IMR-90 (cell line): ENCODE results near the gene FRY. TPM values are rescaled to one million over a fixed set of nuclear protein-coding genes. Genes with fewer than 3 reads are reported as not detected.

Experiments used
- ATAC-seq: fragments of 200-7000 bp; cut with Tn5 transposase; 2 replicates; pipeline ENCODE4 v1.9.1; 2020; ENCODE audit warnings: low read depth, mild to moderate bottlenecking, moderate library complexity
- BruUV-seq: library from RNA; stranded (reverse); fragments of 400-500 nt; replicated peaks from 2 replicates; lab custom pipeline; 2021; lab: Mats Ljungman, UMichigan
- CTCF ChIA-PET: fragments of 300-600 bp; formaldehyde crosslinking; extraction: SDS; loops from one replicate; lab custom pipeline; 2021; ENCODE audit warnings: antibody characterized with exemption; lab: Yijun Ruan, JAX
- POLR2A ChIA-PET: fragments of 300-600 bp; sonication (Branson Sonifier 250); formaldehyde crosslinking; loops from one replicate; lab custom pipeline; 2022; ENCODE audit warnings: antibody characterized with exemption; ENCODE audit not compliant: unreplicated experiment; lab: Charles Lee
- DNase-seq: peaks from one replicate; pipeline ENCODE4 v3.0.0; 2013
- H2AFZ ChIP-seq: replicated peaks from 2 replicates; pipeline ENCODE3; 2013; ENCODE audit warnings: low read length, mild to moderate bottlenecking; ENCODE audit not compliant: poor library complexity
- H2AK5ac ChIP-seq: 2 replicates; pipeline ENCODE4 v1.6.1; 2013; ENCODE audit warnings: low read depth, low read length, inconsistent platforms
- H2AK9ac ChIP-seq: replicated peaks from 2 replicates; pipeline ENCODE3; 2013; ENCODE audit warnings: mild to moderate bottlenecking, low read depth, low read length, moderate library complexity; ENCODE audit not compliant: poor library complexity
- H2BK120ac ChIP-seq: 2 replicates; pipeline ENCODE4 v1.6.1; 2013; ENCODE audit warnings: low read depth, low read length, inconsistent platforms
- H2BK15ac ChIP-seq: 3 replicates; pipeline ENCODE4 v1.6.1; 2013; ENCODE audit warnings: low read depth, low read length, inconsistent platforms
- H2BK20ac ChIP-seq: 2 replicates; pipeline ENCODE4 v1.6.1; 2013; ENCODE audit warnings: low read depth, mild to moderate bottlenecking, inconsistent platforms, low read length, moderate library complexity
- H2BK5ac ChIP-seq: 2 replicates; pipeline ENCODE4 v1.6.1; 2013; ENCODE audit warnings: mild to moderate bottlenecking, low read depth, low read length, inconsistent platforms; ENCODE audit not compliant: poor library complexity, severe bottlenecking
- H3K14ac ChIP-seq: replicated peaks from 2 replicates; pipeline ENCODE4 v1.6.1; 2013; ENCODE audit warnings: low read depth, low read length, inconsistent platforms
- H3K18ac ChIP-seq: 2 replicates; pipeline ENCODE4 v1.6.1; 2013; ENCODE audit warnings: low read depth, low read length, control low read depth
- H3K23ac ChIP-seq: 2 replicates; pipeline ENCODE4 v1.6.1; 2013; ENCODE audit warnings: low read depth, low read length, inconsistent platforms
- H3K27ac ChIP-seq: 2 replicates; pipeline ENCODE4 v1.5.1; 2013; ENCODE audit warnings: mild to moderate bottlenecking, control low read depth, low read length; ENCODE audit not compliant: insufficient read depth
- H3K27me3 ChIP-seq: 2 replicates; pipeline ENCODE4 v1.6.1; 2013; ENCODE audit warnings: low read length; ENCODE audit not compliant: control insufficient read depth, insufficient read depth
- H3K36me3 ChIP-seq: 2 replicates; pipeline ENCODE4 v1.6.1; 2013; ENCODE audit warnings: low read length, mixed read lengths; ENCODE audit not compliant: control insufficient read depth, insufficient read depth
- H3K4ac ChIP-seq: 2 replicates; pipeline ENCODE4 v1.6.1; 2013; ENCODE audit warnings: low read depth, low read length, inconsistent platforms
- H3K4me1 ChIP-seq: 2 replicates; pipeline ENCODE4 v1.6.1; 2013; ENCODE audit warnings: low read length, mixed read lengths; ENCODE audit not compliant: control insufficient read depth, insufficient read depth
- H3K4me2 ChIP-seq: 2 replicates; pipeline ENCODE4 v1.6.1; 2013; ENCODE audit warnings: low read depth, mild to moderate bottlenecking, control low read depth, low read length, moderate library complexity
- H3K4me3 ChIP-seq: 2 replicates; pipeline ENCODE4 v1.5.1; 2013; ENCODE audit warnings: low read depth, mild to moderate bottlenecking, control low read depth, low read length, moderate library complexity; ENCODE audit not compliant: insufficient read depth
- H3K56ac ChIP-seq: 2 replicates; pipeline ENCODE4 v1.6.1; 2013; ENCODE audit warnings: low read length, inconsistent platforms; ENCODE audit not compliant: insufficient read depth; ENCODE audit errors: extremely low read depth
- H3K79me1 ChIP-seq, 2 experiments: 2 replicates each; pipeline ENCODE4 v1.6.1; 2013; ENCODE audit warnings: low read length in 2 of 2, inconsistent platforms in 1 of 2, low read depth in 1 of 2
- H3K9ac ChIP-seq: 2 replicates; pipeline ENCODE4 v1.6.1; 2013; ENCODE audit warnings: low read depth, low read length, control low read depth
- H3K9me1 ChIP-seq: 2 replicates; pipeline ENCODE4 v1.6.1; 2013; ENCODE audit warnings: low read length, inconsistent platforms; ENCODE audit not compliant: insufficient read depth
- H3K9me3 ChIP-seq: 2 replicates; pipeline ENCODE4 v1.6.1; 2013; ENCODE audit warnings: low read length; ENCODE audit not compliant: control insufficient read depth, insufficient read depth
- H4K20me1 ChIP-seq: 2 replicates; pipeline ENCODE4 v1.6.1; 2013; ENCODE audit warnings: low read length, inconsistent platforms; ENCODE audit not compliant: insufficient read depth
- H4K5ac ChIP-seq: 2 replicates; pipeline ENCODE4 v1.6.1; 2013; ENCODE audit warnings: mild to moderate bottlenecking, low read depth, low read length, control low read depth
- H4K8ac ChIP-seq, 2 experiments: 2 replicates each; pipeline ENCODE4 v1.6.1; 2013; ENCODE audit warnings: low read depth in 2 of 2, low read length in 2 of 2, control low read depth in 1 of 2, inconsistent platforms in 1 of 2
- H4K91ac ChIP-seq: 2 replicates; pipeline ENCODE4 v1.6.1; 2013; ENCODE audit warnings: low read depth, low read length, inconsistent platforms; ENCODE audit not compliant: insufficient read depth
- BHLHE40 ChIP-seq: fragments of 150-350 bp; IDR thresholded peaks from 2 replicates; pipeline ENCODE4 v1.6.1; 2016; ENCODE audit warnings: mild to moderate bottlenecking, low read depth, low read length
- CTCF ChIP-seq: conservative IDR thresholded peaks from 2 replicates; pipeline ENCODE4 v1.5.1; 2012; ENCODE audit warnings: mild to moderate bottlenecking, low read depth, low read length, improper control_type of control experiment
- ELK1 ChIP-seq: fragments of 150-350 bp; IDR thresholded peaks from 2 replicates; pipeline ENCODE4 v1.6.1; 2016; ENCODE audit warnings: low read depth, mild to moderate bottlenecking, low read length, moderate library complexity, borderline replicate concordance
- FOS ChIP-seq: fragments of 150-350 bp; IDR thresholded peaks from 2 replicates; pipeline ENCODE4 v1.6.1; 2016; ENCODE audit warnings: low read depth, low read length
- MXI1 ChIP-seq: IDR thresholded peaks from 2 replicates; pipeline ENCODE4 v1.6.1; 2012; ENCODE audit warnings: low read depth, mild to moderate bottlenecking, low read length, moderate library complexity, borderline replicate concordance
- POLR2A ChIP-seq: IDR thresholded peaks from 2 replicates; pipeline ENCODE4 v1.6.1; 2012; ENCODE audit warnings: mild to moderate bottlenecking, low read depth, low read length
- RAD21 ChIP-seq: IDR thresholded peaks from 2 replicates; pipeline ENCODE4 v1.6.1; 2012; ENCODE audit warnings: low read length, improper control_type of control experiment
- SMC3 ChIP-seq: fragments of 150-350 bp; IDR thresholded peaks from 2 replicates; pipeline ENCODE4 v1.6.1; 2016; ENCODE audit warnings: low read depth, mild to moderate bottlenecking, antibody characterized with exemption, low read length, moderate library complexity
- WGBS, 2 experiments: methylation state at CpG; one replicate each; pipeline versions ENCODE4 v1.1.5 to v1.1.7; 2013; ENCODE audit warnings: missing lambda C conversion rate in 2 of 2; ENCODE audit not compliant: insufficient read length in 1 of 2; ENCODE audit errors: extremely low coverage in 2 of 2; 5-methylcytosine and 5-hydroxymethylcytosine counted together
- dilution Hi-C: fragments of 300-500 bp; cut with HindIII; formaldehyde crosslinking; loops from one replicate; pipeline ENCODE4 v1.14.3; 2018; ENCODE audit warnings: low sequenced_read_pairs; ENCODE audit not compliant: unreplicated experiment
- in situ Hi-C: fragments of 300-500 bp; cut with MboI; formaldehyde crosslinking; loops from 3 replicates; pipeline ENCODE4 v1.14.3; 2019; ENCODE audit warnings: low sequenced_read_pairs, inconsistent platforms, mixed read lengths
- intact Hi-C: fragments of 100-400 bp; cut with micrococcal nuclease; formaldehyde crosslinking; loops from 2 replicates; pipeline ENCODE4 v1.10.0; 2022
- polyA plus RNA-seq, 3 experiments: library from polyadenylated mRNA; depleted of rRNA; stranded (reverse); fragments of >200 nt; gene quantifications; 2 replicates each; pipeline ENCODE4 v1.2.3, GENCODE V29; 2012; ENCODE audit warnings: low replicate concordance in 1 of 3
- total RNA-seq: library from RNA; depleted of rRNA; stranded (reverse); fragments of >200 nt; gene quantifications from 2 replicates; pipeline ENCODE4 v1.2.3, GENCODE V29; 2012
- TF ChIP-seq, protein P1 (sequence below): fragments of 150-350 bp; IDR thresholded peaks from 2 replicates; pipeline ENCODE4 v1.6.1; 2017; ENCODE audit warnings: mild to moderate bottlenecking, antibody characterized with exemption, low read length, low read depth

Gene FRY
- total and polyA plus RNA-seq, 2 of the 4 experiments (the other 2 are of a cell fraction) = 3.0 to 4.8 TPM

- H3K36me3 ChIP-seq = no peaks in the 10 kb centered on the region
Observed at GRCh38 chr13:32300920-32301319, 269.3 kb downstream of the FRY start.

More at GRCh38 chr13:32300920-32301319, 269.3 kb downstream of the FRY start:
- no peak overlapping the region for H4K5ac ChIP-seq
- CTCF ChIA-PET = no interaction called here
- H4K91ac ChIP-seq = no peak overlapping the region
- H3K27me3 ChIP-seq = peaks cover 3% of the 10 kb centered on the region
- no peak overlapping the region for H3K27ac ChIP-seq
- no peak overlapping the region for H2AFZ ChIP-seq
- dilution Hi-C loops = no loop called here
- no peaks in the 10 kb centered on the region for H3K9me3 ChIP-seq
- no peak overlapping the region for H3K4ac ChIP-seq
- H2AK5ac ChIP-seq = no peak overlapping the region
- no peaks in the 10 kb centered on the region for H3K4me1 ChIP-seq
- in situ Hi-C loops = no loop called here
- no peak overlapping the region for H2AK9ac ChIP-seq
- no peak overlapping the region for H3K4me3 ChIP-seq
- H3K9me1 ChIP-seq = no peaks in the 10 kb centered on the region
- H2BK5ac ChIP-seq = no peak overlapping the region
- intact Hi-C loops = no loop called here
- no peak for TF ChIP-seq BHLHE40
- TF ChIP-seq RAD21 = no peak
- TF ChIP-seq CTCF = no peak
- TF ChIP-seq, protein P1, sequence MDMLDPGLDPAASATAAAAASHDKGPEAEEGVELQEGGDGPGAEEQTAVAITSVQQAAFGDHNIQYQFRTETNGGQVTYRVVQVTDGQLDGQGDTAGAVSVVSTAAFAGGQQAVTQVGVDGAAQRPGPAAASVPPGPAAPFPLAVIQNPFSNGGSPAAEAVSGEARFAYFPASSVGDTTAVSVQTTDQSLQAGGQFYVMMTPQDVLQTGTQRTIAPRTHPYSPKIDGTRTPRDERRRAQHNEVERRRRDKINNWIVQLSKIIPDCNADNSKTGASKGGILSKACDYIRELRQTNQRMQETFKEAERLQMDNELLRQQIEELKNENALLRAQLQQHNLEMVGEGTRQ = no peak
- no peak for TF ChIP-seq FOS
- no peak for TF ChIP-seq ELK1
- TF ChIP-seq SMC3 = no peak
- no peak for TF ChIP-seq MXI1
- TF ChIP-seq POLR2A = no peak
- no peak overlapping the region for H3K14ac ChIP-seq
- H2BK120ac ChIP-seq = no peak overlapping the region
- H2BK15ac ChIP-seq = no peak overlapping the region
- ATAC-seq = no peak
- no peak overlapping the region for H3K18ac ChIP-seq
- H4K8ac ChIP-seq = no peak overlapping the region
- no peak overlapping the region for H3K56ac ChIP-seq
- no peak overlapping the region for H3K23ac ChIP-seq
- H4K20me1 ChIP-seq = no peaks in the 10 kb centered on the region
- POLR2A ChIA-PET = no interaction called here
- H3K79me1 ChIP-seq = no peaks in the 10 kb centered on the region
- H3K9ac ChIP-seq = no peak overlapping the region
- H2BK20ac ChIP-seq = no peak overlapping the region
- BruUV-seq = no TSS peak
- no peak for DNase-seq
- no CpG with 5 or more reads among the region's 1 CpG for WGBS, 2 experiments
- no peak overlapping the region for H3K4me2 ChIP-seq
